ENCODE measurements around the gene PIK3R2. TPM values are rescaled to one million over a fixed set of nuclear protein-coding genes. Genes with fewer than 3 reads are reported as not detected.
A peak's percentile ranks its signal among the peaks of the same experiment; 100 is the strongest.

PIK3R2 gene
- total RNA-seq, 4 donors from 2014 or later: 14.4 to 33.0 (median 19.8) TPM

- no peak overlapping the region for H3K4me3 ChIP-seq (replicated peaks in 1 of 3)
- H3K27ac ChIP-seq: no peak overlapping the region
- H3K9me3 ChIP-seq: no peaks in the 10 kb centered on the region
- H3K27me3 ChIP-seq: no peaks in the 10 kb centered on the region
- TF ChIP-seq POLR2A (IDR thresholded peaks at IDR 0.05): no peak
- TF ChIP-seq CTCF (IDR thresholded peaks at IDR 0.05): no peak
- no peaks in the 10 kb centered on the region for H3K36me3 ChIP-seq
- DNase-seq: no peak
- intact Hi-C loops (cut with DNase I): no loop called here
- H3K4me1 ChIP-seq: no peaks in the 10 kb centered on the region
Measured at GRCh38 chr19:18183529-18183928, 30.6 kb downstream of the PIK3R2 start.

- Histone ChIP-seq H3K36me3 (no peaks in the 10 kb centered on the region), H3K4me3 (replicated peaks in 1 of 3) (no peak overlapping the region), H3K27ac (no peak overlapping the region), H3K4me1 (no peaks in the 10 kb centered on the region), H3K27me3 (no peaks in the 10 kb centered on the region), H3K9me3 (no peaks in the 10 kb centered on the region)
- WGBS, 2 donors: 59 to 77% methylated on average over 6 of the region's 6 CpGs
- no peak for DNase-seq
- intact Hi-C loops (cut with DNase I): no loop called here
- no peak for TF ChIP-seq CTCF (IDR thresholded peaks at IDR 0.05)
- no peak for TF ChIP-seq POLR2A (IDR thresholded peaks at IDR 0.05)
Measured at GRCh38 chr19:18185538-18185937, 32.6 kb downstream of the PIK3R2 start.

- Histone ChIP-seq H3K36me3 (no peaks in the 10 kb centered on the region), H3K27ac (no peak overlapping the region), H3K4me1 (peaks cover 17 to 18% of the 10 kb centered on the region in 2 donors), H3K9me3 (no peaks in the 10 kb centered on the region), H3K27me3 (no peaks in the 10 kb centered on the region), H3K4me3 (replicated peaks in 1 of 3) (no peak overlapping the region)
- intact Hi-C loops (cut with DNase I): no loop called here
- 90 to 94% methylated on average over 4 of the region's 4 CpGs for WGBS, 2 donors
- DNase-seq: no peak
- TF ChIP-seq POLR2A (IDR thresholded peaks at IDR 0.05): no peak
Measured at GRCh38 chr19:18190278-18190677, 37.3 kb downstream of the PIK3R2 start.

GRCh38 chr19:18191640-18192062 lies 38.7 kb downstream of the PIK3R2 start:
- no peak for TF ChIP-seq CTCF (IDR thresholded peaks at IDR 0.05)
- peak in 1 of 2 donors; percentile 18 for TF ChIP-seq POLR2A (IDR thresholded peaks at IDR 0.05)
- Histone ChIP-seq H3K36me3 (peaks cover 0 to 4% of the 10 kb centered on the region in 2 donors), H3K4me3 (replicated peaks in 1 of 3) (peak overlapping the region in 2 of 3 donors; percentile 20 to 41), H3K27me3 (no peaks in the 10 kb centered on the region), H3K9me3 (no peaks in the 10 kb centered on the region), H3K4me1 (peaks cover 17 to 18% of the 10 kb centered on the region in 2 donors), H3K27ac (peak overlapping the region; percentile 97 to 99 (median 99))
- peak; percentile 45 to 61 for DNase-seq
- 45 to 66% methylated on average over 5 of the region's 5 CpGs for WGBS, 2 donors
- intact Hi-C loops (cut with DNase I): no loop called here

GRCh38 chr19:18192673-18193387 lies 39.9 kb downstream of the PIK3R2 start, which contains the start of gene MPV17L2:
Gene MPV17L2 (plus strand): TSS chr19:18193218. CDS start chr19:18193282, 64 bp downstream.
- 1% methylated on average over 25 to 31 of the region's 74 CpGs for WGBS, 2 donors
- Histone ChIP-seq H3K4me3 (replicated peaks in 1 of 3) (peak within 1 kb of the TSS; percentile 32 to 91 (median 41)), H3K36me3 (peaks cover 0 to 4% of the 10 kb centered on the region in 2 donors), H3K27ac (peak within 1 kb of the TSS; percentile 97 to 99 (median 99)), H3K9me3 (no peaks in the 10 kb centered on the region), H3K4me1 (peaks cover 17 to 18% of the 10 kb centered on the region in 2 donors), H3K27me3 (no peaks in the 10 kb centered on the region)
- TF ChIP-seq CTCF (IDR thresholded peaks at IDR 0.05) (no peak), POLR2A (IDR thresholded peaks at IDR 0.05) (peak; percentile 74 to 86)
- intact Hi-C loops (cut with DNase I): no loop called here
- peak; percentile 100 for DNase-seq
